GM12864 (cell line): ENCODE results near the gene CAPN13.

Source experiments
- DNase-seq: peaks from one replicate; pipeline ENCODE4 v3.0.0-alpha.2; 2011; ENCODE audit warnings: low read depth
- H3K4me3 ChIP-seq: 2 replicates; pipeline ENCODE4 v1.5.1; 2011; ENCODE audit warnings: mild to moderate bottlenecking, low read depth, low read length, control low read depth
- TF ChIP-seq, protein P1 (sequence below): IDR thresholded peaks from 2 replicates; pipeline ENCODE4 v1.5.1; 2011; ENCODE audit warnings: low read depth, mild to moderate bottlenecking, moderate library complexity, low read length, control low read depth, inconsistent platforms; ENCODE audit errors: missing control alignments

CAPN13 gene, protein sequence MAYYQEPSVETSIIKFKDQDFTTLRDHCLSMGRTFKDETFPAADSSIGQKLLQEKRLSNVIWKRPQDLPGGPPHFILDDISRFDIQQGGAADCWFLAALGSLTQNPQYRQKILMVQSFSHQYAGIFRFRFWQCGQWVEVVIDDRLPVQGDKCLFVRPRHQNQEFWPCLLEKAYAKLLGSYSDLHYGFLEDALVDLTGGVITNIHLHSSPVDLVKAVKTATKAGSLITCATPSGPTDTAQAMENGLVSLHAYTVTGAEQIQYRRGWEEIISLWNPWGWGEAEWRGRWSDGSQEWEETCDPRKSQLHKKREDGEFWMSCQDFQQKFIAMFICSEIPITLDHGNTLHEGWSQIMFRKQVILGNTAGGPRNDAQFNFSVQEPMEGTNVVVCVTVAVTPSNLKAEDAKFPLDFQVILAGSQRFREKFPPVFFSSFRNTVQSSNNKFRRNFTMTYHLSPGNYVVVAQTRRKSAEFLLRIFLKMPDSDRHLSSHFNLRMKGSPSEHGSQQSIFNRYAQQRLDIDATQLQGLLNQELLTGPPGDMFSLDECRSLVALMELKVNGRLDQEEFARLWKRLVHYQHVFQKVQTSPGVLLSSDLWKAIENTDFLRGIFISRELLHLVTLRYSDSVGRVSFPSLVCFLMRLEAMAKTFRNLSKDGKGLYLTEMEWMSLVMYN

DNA sequence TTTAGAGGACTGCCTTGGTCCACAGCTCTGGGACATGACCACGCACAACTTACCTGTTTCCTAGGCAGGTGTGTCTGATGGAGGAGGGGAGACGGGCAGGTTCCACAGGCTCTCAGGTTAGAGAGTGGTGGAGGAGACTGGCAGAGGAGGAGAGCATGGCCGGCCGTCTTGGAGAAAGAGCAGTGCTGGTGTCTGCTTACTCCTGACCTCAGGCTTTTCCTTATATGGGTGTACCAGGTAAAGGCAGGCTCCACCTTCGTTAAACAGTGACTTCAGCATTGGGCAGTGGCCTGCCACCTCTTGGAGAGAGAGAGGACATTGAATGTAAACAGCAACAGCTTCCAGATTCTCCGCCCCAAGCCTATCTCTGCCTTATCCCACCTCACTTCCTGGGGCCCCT is at the start of gene CAPN13:
Gene CAPN13, minus strand, starts transcription at position 198 of the 400 bp plus-strand sequence. CDS start 20,121 bp downstream, outside the sequence.
- TF ChIP-seq, protein P1, sequence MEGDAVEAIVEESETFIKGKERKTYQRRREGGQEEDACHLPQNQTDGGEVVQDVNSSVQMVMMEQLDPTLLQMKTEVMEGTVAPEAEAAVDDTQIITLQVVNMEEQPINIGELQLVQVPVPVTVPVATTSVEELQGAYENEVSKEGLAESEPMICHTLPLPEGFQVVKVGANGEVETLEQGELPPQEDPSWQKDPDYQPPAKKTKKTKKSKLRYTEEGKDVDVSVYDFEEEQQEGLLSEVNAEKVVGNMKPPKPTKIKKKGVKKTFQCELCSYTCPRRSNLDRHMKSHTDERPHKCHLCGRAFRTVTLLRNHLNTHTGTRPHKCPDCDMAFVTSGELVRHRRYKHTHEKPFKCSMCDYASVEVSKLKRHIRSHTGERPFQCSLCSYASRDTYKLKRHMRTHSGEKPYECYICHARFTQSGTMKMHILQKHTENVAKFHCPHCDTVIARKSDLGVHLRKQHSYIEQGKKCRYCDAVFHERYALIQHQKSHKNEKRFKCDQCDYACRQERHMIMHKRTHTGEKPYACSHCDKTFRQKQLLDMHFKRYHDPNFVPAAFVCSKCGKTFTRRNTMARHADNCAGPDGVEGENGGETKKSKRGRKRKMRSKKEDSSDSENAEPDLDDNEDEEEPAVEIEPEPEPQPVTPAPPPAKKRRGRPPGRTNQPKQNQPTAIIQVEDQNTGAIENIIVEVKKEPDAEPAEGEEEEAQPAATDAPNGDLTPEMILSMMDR: no peak
- DNase-seq: no peak
- H3K4me3 ChIP-seq: no peak within 1 kb of the TSS

DNA sequence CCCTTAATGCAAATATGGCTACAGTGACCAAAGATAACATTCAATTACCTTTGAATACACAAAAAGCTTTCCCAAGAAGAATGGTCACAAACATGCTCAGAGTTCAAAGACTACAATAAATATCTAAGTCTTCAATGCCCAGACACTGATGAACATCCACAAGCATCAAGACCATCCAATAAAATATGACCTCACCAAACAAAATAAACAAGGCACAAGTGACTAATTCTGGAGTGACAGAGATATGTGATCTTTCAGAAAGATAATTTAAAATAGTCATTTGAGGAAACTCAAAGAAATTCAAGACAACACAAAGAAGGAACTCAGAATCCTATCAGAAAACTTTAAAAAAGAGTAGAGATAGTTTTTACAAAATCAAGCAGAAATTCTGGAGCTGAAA is 40.6 kb upstream of the CAPN13 start:
- no peak overlapping the region for H3K4me3 ChIP-seq
- no peak for DNase-seq
- TF ChIP-seq, protein P1: no peak

DNA sequence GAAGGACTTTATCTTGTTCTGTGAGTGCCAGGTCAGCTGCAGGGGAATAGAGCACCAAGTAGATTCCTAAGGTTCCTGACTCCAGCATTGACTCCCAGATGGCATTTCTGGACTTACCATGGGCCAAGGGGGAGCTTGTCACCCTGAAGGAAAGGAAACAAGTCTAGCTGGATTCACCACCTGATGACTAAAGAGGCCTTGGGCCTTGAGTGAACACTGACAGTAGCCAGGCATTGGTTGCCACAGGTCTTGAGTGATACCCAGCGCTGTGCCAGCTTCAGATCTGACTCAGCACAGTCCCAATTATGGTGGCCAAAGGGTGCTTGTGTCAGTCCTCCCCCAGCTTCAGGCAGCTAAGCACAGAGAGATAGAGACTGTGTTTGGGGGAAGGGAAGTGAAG is 40.1 kb upstream of the CAPN13 start:
- no peak overlapping the region for H3K4me3 ChIP-seq
- DNase-seq: no peak
- TF ChIP-seq, protein P1: no peak

DNA sequence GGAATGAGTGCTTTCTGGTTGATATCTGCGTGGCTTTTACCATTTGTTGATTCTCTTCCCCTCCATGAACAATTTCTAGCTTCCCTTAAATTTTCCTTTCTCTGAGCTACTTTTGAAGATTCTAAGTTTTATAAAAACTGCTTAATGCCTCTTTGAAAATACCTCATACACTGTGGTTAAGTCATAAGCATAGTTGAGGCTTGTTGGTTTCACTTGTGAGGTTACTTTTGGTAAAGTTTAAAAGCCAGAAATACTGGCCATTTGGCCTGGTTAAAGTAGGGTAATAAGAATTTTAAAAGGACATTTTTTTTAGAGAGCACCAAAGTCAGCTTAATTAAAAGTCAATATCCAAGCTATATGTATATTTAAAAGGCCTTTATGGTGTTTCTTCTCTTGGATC is 21.3 kb upstream of the CAPN13 start:
- no peak for DNase-seq
- H3K4me3 ChIP-seq: no peak overlapping the region
- TF ChIP-seq, protein P1: no peak

DNA sequence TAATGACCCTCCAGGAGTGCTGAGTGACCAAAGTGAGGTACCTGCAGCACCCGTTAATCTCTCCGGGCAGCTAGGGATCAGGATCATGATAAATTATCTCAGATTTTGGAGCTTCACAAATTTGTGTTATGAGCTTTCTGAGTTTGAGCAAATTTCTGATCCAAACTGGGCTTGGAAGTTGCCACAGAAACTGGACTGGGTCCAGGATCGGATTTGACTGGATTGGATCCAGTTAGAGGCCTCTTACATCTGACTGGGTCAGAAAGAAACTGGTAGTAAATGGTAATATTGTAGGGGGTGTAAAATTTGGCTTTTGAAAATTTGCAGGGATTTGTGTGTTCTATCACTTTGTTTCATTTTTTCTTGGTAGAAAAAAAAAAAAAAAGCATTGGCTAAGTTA is 19.7 kb upstream of the CAPN13 start:
- no peak overlapping the region for H3K4me3 ChIP-seq
- TF ChIP-seq, protein P1: no peak
- DNase-seq: no peak

DNA sequence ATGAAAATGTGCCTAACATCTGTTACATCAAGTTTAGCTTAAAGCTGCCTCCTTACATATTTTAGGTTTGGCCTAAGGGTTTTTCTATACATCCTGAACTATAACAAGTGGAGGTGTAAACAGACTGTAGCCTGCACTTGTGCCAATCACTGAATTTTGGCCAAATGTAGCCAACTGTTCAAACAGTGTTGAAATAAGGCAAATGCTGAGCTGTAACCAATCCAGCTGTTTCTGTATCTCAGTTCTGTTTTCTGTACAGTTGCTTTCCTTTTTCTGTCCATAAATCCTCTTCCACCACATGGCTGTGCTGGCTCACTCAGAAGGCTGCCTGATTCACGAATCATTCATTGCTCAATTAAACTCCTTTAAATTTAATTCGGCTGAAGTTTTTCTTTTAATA is 19.2 kb upstream of the CAPN13 start:
- DNase-seq: no peak
- H3K4me3 ChIP-seq: no peak overlapping the region
- TF ChIP-seq, protein P1: no peak
